GM21390 (cell line): ENCODE results near the gene RANBP17.

Experiments
- ATAC-seq: cut with Tn5 transposase; IDR thresholded peaks from one replicate; pipeline ENCODE4 v1.9.1; 2021; ENCODE audit not compliant: unreplicated experiment

RANBP17 gene

DNA sequence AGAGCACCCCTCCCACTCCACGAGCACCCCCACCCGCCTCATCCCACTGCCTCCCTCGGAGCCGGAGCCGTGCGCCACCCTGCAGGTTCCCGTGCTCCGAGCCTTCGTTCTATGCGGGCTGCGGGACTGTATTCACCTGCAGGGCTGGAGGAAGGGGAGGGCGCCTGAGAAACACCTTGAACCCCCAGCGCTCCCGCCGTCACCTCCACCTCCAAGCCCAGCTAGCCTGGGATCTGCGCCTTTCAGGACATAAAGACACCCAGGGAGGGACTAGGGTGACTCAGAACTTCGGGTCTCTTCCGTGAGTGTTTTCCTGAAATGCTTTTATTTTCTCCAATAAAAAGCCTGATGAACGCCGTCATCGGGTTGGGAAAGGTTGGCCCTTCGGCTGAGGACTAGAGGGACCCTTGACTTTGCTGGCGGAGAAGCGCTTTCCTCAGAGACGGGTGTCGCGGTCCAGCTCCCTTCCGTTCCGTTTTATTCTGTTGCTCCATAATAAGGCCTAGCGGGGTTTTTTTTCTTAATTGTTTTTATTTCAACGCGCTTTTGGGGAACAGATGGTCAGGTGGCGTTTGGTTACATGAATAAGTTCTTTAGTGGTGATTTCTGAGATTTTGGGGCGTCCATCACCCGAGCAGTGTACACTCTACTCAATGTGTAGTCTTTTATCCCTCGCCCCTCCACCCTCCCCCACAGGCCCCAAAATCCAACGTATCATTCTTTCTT is 451.8 kb downstream of the RANBP17 start:
- ATAC-seq = no peak

DNA sequence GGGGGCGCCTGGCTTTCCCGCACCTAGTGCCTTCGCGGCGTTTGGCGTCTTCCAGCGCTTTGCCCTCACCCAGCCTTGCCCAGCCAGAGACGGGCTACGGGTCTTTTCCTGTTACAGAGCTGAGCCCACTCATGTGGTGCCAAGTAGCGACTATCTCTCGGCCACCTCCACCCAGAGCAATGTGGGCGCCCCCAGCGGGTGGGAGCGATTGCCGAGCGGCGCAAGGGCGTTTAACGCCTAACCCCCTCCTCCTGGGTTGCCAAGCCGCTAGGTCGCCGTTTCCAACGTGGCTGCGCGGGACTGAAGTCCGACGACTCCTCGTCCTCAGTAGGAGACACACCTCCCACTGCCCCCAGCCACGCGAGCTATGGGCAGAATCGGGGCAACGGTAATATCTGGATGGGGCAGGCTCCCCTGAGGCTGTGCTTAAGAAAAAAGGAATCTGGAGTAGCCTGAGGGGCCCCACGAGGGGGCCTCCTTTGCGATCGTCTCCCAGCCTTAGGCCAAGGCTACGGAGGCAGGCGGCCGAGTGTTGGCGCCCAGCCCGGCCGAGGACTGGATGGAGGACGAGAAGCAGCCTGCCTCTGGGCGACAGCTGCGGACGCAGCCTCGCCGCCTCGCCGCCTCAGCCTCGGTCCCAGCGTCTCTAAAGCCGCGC is 453.0 kb downstream of the RANBP17 start:
- no peak for ATAC-seq

DNA sequence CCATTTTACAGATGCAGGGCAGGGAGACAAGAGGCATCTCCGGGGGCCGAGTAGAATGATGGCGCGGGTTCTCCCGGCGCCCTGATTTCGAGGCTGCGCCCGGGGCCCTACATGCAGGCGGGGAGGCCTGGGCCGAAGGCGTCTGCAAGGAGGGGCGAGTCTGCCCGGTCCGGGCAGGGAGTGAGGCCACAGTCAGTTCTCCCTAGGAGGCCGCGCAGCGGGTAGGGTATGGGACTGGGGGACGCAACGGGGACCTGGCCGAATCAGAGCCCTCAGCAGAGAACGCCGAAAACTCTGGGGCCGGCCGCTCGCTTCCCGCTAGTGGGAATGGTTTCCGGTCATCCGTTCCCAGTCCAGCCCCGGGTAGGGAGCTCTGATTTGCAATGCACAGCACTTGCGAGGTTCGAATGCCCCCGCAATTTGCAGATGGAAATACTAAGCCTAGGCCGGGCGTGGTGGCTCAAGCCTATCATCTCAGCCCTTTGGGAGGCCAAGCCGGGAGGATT is 453.6 kb downstream of the RANBP17 start:
- no peak for ATAC-seq

GRCh38 chr5:171315925-171316257 is 454.1 kb downstream of the RANBP17 start:
- no peak for ATAC-seq

GRCh38 chr5:171316258-171317121 is 454.7 kb downstream of the RANBP17 start:
- ATAC-seq = no peak

GRCh38 chr5:171317230-171317629 is 455.4 kb downstream of the RANBP17 start:
- ATAC-seq = no peak

DNA sequence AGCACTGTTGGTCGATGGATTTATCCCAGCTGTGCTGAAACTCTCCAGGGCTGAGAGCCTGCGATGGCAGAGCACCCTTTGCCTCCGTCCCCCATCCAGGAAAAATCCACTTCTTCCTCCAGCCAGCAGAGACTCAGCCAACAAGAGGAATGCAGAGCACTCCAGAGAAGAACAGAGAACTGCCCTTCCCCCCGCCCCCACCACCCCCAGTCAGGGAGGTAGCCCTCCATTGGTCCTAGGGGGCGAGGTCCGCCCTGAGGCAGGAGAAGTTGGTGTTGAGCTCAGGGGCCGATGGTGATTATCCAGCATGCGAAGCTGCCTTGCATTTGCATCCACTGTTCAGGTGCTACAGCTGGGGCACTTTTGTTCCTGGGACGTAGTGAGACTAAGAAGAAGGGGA is 456.2 kb downstream of the RANBP17 start:
- ATAC-seq = no peak

- no peak for ATAC-seq
These were observed 459.6 kb downstream of the RANBP17 start for GRCh38 chr5:171321447-171321846.

- ATAC-seq = no peak
These were observed 460.7 kb downstream of the RANBP17 start for GRCh38 chr5:171322527-171322926.

DNA sequence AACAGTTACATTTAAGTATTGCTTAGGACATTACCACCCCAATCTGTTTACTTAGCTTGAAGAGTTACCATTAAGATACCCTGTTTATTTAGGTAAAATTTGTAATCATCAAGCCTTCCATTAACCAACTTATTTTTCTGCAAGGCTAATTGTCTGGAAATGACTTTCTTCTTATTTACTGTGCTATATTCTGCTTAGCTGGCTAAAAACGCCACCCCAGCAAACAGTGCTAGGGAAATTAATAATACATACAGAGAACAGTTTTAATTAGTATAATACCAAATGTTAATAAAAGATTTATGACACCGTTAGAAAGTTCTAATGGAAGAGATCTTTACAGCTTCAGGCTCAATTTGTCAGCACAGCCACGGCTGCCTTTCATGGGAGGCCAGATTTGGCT is 461.2 kb downstream of the RANBP17 start:
- ATAC-seq = no peak

GRCh38 chr5:171323806-171324632 is 462.2 kb downstream of the RANBP17 start:
- no peak for ATAC-seq

- ATAC-seq = no peak
These were observed 468.2 kb downstream of the RANBP17 start for GRCh38 chr5:171330021-171330420.

DNA sequence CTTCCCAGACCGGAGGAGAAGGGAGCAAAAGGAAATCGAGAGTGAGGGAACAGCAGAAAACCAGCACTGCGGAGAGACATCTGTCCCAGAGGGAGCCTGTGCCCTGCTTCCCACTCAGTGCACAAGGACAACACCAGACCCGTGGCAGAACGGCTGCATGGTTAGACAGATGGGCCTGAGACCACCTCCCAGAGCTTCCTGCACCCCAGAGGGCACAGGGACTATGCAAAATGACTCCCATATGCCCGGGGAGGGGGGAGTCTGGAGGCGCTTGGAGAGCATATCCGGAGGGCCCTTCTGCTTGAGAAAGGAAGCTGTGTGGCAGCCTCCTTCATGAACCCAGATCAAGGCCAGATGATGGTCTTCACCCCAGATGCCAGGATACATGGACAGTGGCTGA is 473.8 kb downstream of the RANBP17 start:
- no peak for ATAC-seq

DNA sequence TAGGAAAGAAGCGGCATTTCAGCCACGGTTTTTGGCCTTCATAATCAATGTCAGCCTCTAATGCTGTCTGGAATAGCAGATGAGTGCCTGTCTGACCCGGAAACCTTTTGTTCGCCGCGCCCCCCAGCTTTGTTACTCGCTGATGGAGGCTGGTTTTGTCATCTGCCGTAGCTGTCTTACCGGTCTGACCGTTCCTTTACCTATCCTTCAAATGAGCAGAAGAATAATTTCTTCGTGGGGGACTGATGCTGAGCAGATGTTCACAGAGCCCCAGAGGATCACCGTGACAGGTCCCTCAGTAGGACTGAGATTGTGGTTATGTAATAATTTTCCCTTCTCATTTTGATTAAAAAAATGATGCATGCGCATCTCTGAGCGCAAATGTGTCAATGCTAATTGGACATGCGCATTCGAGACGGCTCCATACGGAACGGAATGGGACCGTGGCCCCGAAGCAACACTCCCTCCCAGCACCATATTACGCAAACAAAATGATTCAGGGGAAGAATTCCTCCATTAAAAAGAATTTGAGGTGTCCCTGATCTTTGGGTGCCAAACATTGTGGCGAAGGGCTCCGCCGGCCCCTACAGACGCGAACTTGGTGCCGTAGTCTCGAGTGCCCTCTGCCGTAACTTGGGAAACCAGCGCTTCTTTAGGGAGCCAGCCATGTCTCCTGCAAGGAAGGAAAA is 474.8 kb downstream of the RANBP17 start:
- no peak for ATAC-seq

DNA sequence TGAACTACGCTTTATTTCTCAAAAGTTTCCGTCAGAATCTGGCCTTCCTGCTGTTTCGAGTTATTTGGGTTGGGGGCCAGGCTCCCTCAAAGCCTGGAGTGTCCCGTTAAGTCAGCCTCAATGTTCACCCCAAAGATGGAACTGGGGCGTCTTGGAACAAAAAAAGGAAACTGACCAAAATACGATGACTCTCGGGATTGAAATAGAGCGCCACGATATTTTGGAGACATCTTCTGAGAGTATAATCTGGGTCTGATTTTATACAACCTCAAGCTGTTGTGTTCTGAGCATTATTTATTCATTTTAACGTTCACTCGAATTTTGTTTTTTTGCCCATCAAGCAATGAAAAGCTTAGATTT is 475.4 kb downstream of the RANBP17 start:
- ATAC-seq = no peak

DNA sequence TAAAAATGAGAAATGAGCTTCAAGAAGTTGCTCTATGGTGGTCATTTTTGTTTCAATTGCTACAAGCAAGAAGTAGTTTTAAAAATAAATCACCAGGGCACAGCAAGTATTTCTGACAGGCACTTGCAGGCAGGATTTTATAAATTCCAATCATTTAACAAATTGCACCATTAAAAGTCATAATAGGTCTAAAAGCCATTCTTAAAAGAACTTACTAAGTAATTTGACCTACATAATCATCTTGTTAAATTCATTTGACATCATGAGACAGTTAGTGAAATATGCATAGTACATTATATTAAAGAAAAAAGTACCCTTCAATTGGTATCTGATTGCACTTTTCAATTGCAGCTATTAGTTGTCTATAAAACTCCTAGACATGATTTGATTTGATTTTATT is 478.2 kb downstream of the RANBP17 start:
- ATAC-seq = no peak

DNA sequence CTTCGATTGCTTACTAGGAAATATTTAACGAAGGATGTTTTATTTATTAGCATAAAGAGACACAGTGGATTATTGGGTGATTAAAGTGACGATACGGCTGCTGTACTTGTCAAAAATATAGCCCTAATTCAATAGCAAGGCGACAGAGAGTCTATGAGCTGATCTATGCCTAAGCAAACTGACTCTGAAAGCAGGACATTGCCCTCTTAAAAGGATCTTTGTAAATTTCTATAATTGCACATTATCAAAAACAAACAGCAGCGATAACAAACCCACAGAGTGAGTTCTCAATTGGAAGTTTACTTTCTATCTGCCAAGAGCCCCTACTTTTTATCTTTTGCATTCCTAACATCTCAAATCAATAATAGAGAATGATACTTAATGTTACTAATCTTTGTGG is 478.7 kb downstream of the RANBP17 start:
- ATAC-seq = no peak

DNA sequence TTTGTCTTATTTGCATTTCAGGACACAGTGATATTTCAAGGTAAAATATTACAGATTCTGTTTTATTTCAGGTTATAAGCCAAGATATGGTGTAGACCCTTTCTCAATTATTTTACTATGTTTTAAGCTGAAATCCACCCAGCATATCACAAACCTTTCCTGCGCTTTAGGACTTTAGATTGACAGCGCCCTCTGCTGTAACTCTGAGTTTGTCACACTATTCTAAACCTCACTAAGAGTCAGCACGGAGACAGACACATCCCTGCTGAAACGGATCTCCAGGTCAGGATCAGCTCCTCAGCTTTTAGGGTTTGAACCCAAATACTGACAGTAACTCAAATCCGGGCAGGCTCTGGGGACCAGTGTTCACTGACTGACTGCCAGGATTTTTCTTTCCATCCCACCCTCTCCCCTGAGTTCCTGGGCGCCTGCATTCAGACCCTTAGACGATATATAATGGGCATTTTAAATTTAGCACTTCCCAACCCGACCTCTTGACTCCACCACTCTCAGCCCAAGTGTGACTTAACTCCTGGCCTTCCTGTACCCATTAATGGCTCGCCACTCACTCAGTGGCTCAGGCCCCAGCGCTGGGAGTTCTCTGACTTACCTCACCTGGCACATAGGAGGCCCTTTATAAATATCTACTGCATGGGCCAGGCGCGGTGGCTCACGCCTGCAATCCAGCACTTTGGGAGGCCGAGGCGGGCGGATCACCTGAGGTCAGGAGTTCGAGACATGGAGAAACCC is 480.7 kb downstream of the RANBP17 start:
- ATAC-seq = no peak

- no peak for ATAC-seq
These were observed 483.3 kb downstream of the RANBP17 start for GRCh38 chr5:171344936-171345608.
